GM19239 (cell line): ENCODE data around the gene ENO2.
"Not testable (repeated sequence)": the region's sequence is repeated elsewhere in the genome, so short reads cannot be mapped to it uniquely, and the experiment has no call there.

Experiments used
- DNase-seq: peaks from one replicate; pipeline ENCODE4 v3.0.0; 2011; ENCODE audit warnings: low spot score; ENCODE audit not compliant: insufficient read length
- FAIRE-seq: peaks from 2 replicates; lab custom pipeline; 2011; peaks lifted over from hg19 to GRCh38; lab: Jason Lieb, UNC

ENO2 gene

GRCh38 chr12:6914246-6914946 is at the start of gene ENO2:
Gene ENO2, plus strand, starts transcription at chr12:6914580. Its CDS starts 1,253 bp downstream, at chr12:6915833.
- FAIRE-seq (peak; percentile 73), DNase-seq (no peak)

- not testable (repeated sequence) for FAIRE-seq
These were observed 49.1 kb upstream of the ENO2 start for GRCh38 chr12:6865307-6865706.

GRCh38 chr12:6866163-6866919 is 48.0 kb upstream of the ENO2 start:
- FAIRE-seq (no peak), DNase-seq (no peak)

More at GRCh38 chr12:6865307-6865706, 49.1 kb upstream of the ENO2 start:
- DNase-seq: not testable (repeated sequence)

- FAIRE-seq (peak; percentile 89), DNase-seq (no peak)
These were observed 47.4 kb upstream of the ENO2 start for GRCh38 chr12:6866920-6867412.

GRCh38 chr12:6867413-6868210 is 46.8 kb upstream of the ENO2 start, which contains the start of gene TPI1:
Gene TPI1, plus strand, starts transcription at chr12:6867531. Its CDS starts 36 bp downstream, at chr12:6867567.
- DNase-seq (peak; percentile 78), FAIRE-seq (peak; percentile 85)

GRCh38 chr12:6868211-6869048 is 46.0 kb upstream of the ENO2 start:
- DNase-seq (no peak), FAIRE-seq (peak; percentile 54)

GRCh38 chr12:6869049-6870021 is 45.0 kb upstream of the ENO2 start:
- FAIRE-seq (peak; percentile 93), DNase-seq (peak; percentile 73)

GRCh38 chr12:6870304-6870703 is 44.1 kb upstream of the ENO2 start:
- FAIRE-seq, DNase-seq: not testable (repeated sequence)

- FAIRE-seq (no peak), DNase-seq (no peak)
These were observed 43.1 kb upstream of the ENO2 start for GRCh38 chr12:6871052-6871957.

GRCh38 chr12:6872073-6873048 is 42.0 kb upstream of the ENO2 start:
- FAIRE-seq: peak; percentile 70
- DNase-seq: no peak

GRCh38 chr12:6873094-6874014 is 41.0 kb upstream of the ENO2 start, which contains the start of gene SPSB2:
Gene SPSB2, minus strand, starts transcription at chr12:6873303. Its CDS starts 402 bp downstream, at chr12:6872901.
- peak; percentile 89 for DNase-seq
- peak; percentile 78 for FAIRE-seq

GRCh38 chr12:6874015-6874368 is 40.4 kb upstream of the ENO2 start:
- FAIRE-seq, DNase-seq: not testable (repeated sequence)

- not testable (repeated sequence) for FAIRE-seq, DNase-seq
These were observed 34.6 kb upstream of the ENO2 start for GRCh38 chr12:6879824-6880223.

- FAIRE-seq: no peak
- DNase-seq: no peak
These were observed 31.1 kb upstream of the ENO2 start for GRCh38 chr12:6883252-6883651.

GRCh38 chr12:6883683-6884082 is 30.7 kb upstream of the ENO2 start:
- FAIRE-seq (no peak), DNase-seq (no peak)
